Measurements from ENCODE around the gene PRPF19.

- no peak for TF ChIP-seq CTCF (IDR thresholded peaks at IDR 0.05)
- TF ChIP-seq POLR2A (IDR thresholded peaks at IDR 0.05): no peak
These were observed 20.7 kb upstream of the PRPF19 start for GRCh38 chr11:60927061-60927592.
